C4-2B (cell line): ENCODE data around the gene IGSF9.

ENCODE experiments used
- H3K27ac ChIP-seq: fragments of 450-650 bp; 2 replicates; pipeline ENCODE4 v1.5.1; 2017
- CTCF ChIP-seq: fragments of 450-650 bp; conservative IDR thresholded peaks from 2 replicates; pipeline ENCODE4 v1.5.1; 2017; ENCODE audit warnings: mild to moderate bottlenecking
- ZFX ChIP-seq: fragments of 450-650 bp; IDR thresholded peaks from 2 replicates; pipeline ENCODE4 v1.6.1; 2017

IGSF9 gene

GRCh38 chr1:159964144-159964543, 18.7 kb upstream of the IGSF9 start:
- H3K27ac ChIP-seq = no peak overlapping the region
- TF ChIP-seq CTCF (no peak), ZFX (no peak)

GRCh38 chr1:159962176-159962575, 16.8 kb upstream of the IGSF9 start:
- TF ChIP-seq ZFX (no peak), CTCF (no peak)
- no peak overlapping the region; the same call in 1 of the 2 replicates for H3K27ac ChIP-seq

GRCh38 chr1:159961636-159962035, 16.2 kb upstream of the IGSF9 start:
- TF ChIP-seq ZFX (no peak), CTCF (no peak)
- peak overlapping the region; percentile 11 for H3K27ac ChIP-seq

GRCh38 chr1:159960721-159961381, 15.4 kb upstream of the IGSF9 start:
- TF ChIP-seq CTCF = no peak
- no peak for TF ChIP-seq ZFX
- H3K27ac ChIP-seq = peak overlapping the region; percentile 20

GRCh38 chr1:159959451-159959850, 14.0 kb upstream of the IGSF9 start:
- TF ChIP-seq ZFX (no peak), CTCF (no peak)
- no peak overlapping the region for H3K27ac ChIP-seq

GRCh38 chr1:159958719-159959380, 13.4 kb upstream of the IGSF9 start:
- TF ChIP-seq CTCF (no peak), ZFX (no peak)
- H3K27ac ChIP-seq = no peak overlapping the region; the same call in 1 of the 2 replicates

- TF ChIP-seq CTCF = no peak
- TF ChIP-seq ZFX = no peak
- no peak overlapping the region; the same call in 1 of the 2 replicates for H3K27ac ChIP-seq
These were observed 12.4 kb upstream of the IGSF9 start for GRCh38 chr1:159957824-159958268.
